Fibroblast of the aortic adventitia (primary cell): ENCODE results near the gene ARAP2. TPM values are rescaled to one million over a fixed set of nuclear protein-coding genes. Genes with fewer than 3 reads are reported as not detected.
A peak's percentile ranks its signal among the peaks of the same experiment; 100 is the strongest.

Source experiments
- DNase-seq: peaks from one replicate; pipeline ENCODE4 v3.0.0-alpha.2; 2010; ENCODE audit warnings: low read depth
- H3K4me3 ChIP-seq: 2 replicates; pipeline ENCODE4 v1.5.1; 2011; ENCODE audit warnings: low read depth, mild to moderate bottlenecking, control low read depth, low read length, moderate library complexity
- CTCF ChIP-seq: IDR thresholded peaks from 2 replicates; pipeline ENCODE4 v1.5.1; 2011; ENCODE audit warnings: mild to moderate bottlenecking, low read length, control low read depth, inconsistent platforms; ENCODE audit not compliant: insufficient read depth
- total RNA-seq: library from RNA; depleted of rRNA; stranded (reverse); fragments of >200 nt; gene quantifications from 2 replicates; pipeline ENCODE4 v1.2.3, GENCODE V29; 2012; ENCODE audit warnings: low replicate concordance

Gene ARAP2
- 0.63 and 1.5 TPM in 2 replicates for total RNA-seq

- TF ChIP-seq CTCF, result no peak
- no peak for DNase-seq
- H3K4me3 ChIP-seq, result peak within 1 kb of the TSS; percentile 17
These were observed at the start of gene ARAP2 for GRCh38 chr4:36244257-36245082. Gene ARAP2 (minus strand): TSS chr4:36244514. CDS start chr4:36229486, 15,028 bp downstream.

GRCh38 chr4:36292556-36293188 lies 48.4 kb upstream of the ARAP2 start:
- no peak overlapping the region for H3K4me3 ChIP-seq
- no peak for TF ChIP-seq CTCF
- no peak for DNase-seq

- TF ChIP-seq CTCF, result no peak
- H3K4me3 ChIP-seq, result no peak overlapping the region
- no peak for DNase-seq
These were observed 46.3 kb upstream of the ARAP2 start for GRCh38 chr4:36290641-36291040.

GRCh38 chr4:36288731-36289426 lies 44.6 kb upstream of the ARAP2 start:
- DNase-seq, result no peak
- TF ChIP-seq CTCF, result no peak
- H3K4me3 ChIP-seq, result no peak overlapping the region

GRCh38 chr4:36286481-36286871 lies 42.2 kb upstream of the ARAP2 start:
- H3K4me3 ChIP-seq, result no peak overlapping the region
- DNase-seq, result no peak
- no peak for TF ChIP-seq CTCF

GRCh38 chr4:36285784-36286480 lies 41.6 kb upstream of the ARAP2 start:
- H3K4me3 ChIP-seq, result no peak overlapping the region
- no peak for TF ChIP-seq CTCF
- DNase-seq, result no peak
